GM19395 (cell line): ENCODE data around the gene ARHGEF28.

Experiments used
- ATAC-seq: cut with Tn5 transposase; IDR thresholded peaks from one replicate; pipeline ENCODE4 v1.9.1; 2021; ENCODE audit warnings: mild to moderate bottlenecking, moderate library complexity; ENCODE audit not compliant: unreplicated experiment

The ARHGEF28 gene

DNA sequence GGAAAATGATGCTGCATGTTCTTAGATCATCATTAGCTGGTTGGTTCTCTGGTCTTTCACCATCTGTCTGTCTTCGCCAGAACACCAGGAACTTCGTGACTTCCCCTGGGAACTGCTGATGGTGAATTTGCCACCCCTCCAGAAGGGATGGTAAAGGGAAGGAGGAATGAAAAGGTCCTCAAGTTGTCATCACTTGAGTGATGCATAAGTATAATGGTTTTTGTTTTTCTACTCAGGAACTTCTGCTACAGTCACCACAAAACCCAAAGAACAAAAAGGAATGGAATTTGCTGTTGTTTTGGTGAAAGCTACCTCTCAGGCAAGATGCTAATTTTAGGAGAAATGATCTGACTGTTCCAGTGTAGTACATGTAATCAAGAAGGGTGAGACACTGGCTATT is 328.4 kb downstream of the ARHGEF28 start:
- ATAC-seq = no peak

DNA sequence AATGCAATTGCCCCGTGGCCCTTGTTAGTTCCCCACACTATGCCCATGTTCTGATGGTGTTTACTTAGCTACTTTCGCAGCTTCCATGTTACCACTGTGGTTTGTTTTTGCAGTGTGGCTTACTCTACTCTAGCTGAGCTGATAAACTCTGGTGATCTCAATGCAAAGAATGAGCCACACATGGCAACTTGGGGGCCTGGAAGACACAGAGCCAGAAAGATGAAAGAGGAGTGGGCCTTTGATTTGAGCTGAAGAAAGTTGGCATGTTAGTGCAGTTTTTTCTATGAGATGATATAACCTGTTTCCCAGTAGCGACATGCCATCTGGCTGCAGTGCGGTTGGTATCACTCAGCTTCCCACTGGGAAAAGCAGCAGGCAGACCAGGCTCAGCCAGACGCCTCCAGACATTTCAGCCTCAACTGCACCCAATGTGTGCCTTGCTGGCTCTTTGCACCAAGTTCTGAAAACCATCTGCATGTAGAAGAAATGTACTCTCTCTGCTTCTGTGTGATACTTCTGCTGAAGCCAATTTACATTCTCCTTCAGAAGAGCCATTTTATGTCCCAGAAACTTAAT is 329.4 kb downstream of the ARHGEF28 start:
- ATAC-seq = no peak

DNA sequence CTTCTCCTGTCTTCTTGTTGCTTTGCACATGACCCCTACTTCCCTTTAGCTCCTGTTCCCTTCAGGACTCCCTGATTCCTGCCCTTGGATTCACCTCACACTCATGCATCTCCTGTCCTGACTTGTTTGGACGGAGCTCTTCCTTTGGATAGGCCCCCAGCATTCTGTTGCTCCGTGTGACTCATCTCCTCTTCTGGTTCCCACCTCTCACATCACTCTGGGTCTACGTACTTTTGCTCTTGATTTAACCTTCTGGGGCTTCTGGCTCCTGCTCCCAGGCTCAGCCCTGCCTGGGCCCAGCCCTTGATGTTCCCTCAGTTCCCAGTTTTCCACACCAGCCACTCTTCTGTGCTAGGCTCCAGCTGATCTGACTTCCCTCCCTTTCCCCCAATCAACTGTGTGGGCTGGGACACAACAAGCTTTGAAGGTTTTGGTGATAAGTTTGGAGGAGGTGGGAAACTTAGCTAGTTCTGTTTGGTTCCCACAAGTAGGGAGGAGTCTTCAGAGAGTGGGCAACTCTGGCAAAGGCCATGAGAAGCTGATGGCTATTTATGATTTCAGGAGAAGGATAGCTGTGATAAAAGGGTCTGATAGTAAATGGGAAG is 331.5 kb downstream of the ARHGEF28 start:
- no peak for ATAC-seq

DNA sequence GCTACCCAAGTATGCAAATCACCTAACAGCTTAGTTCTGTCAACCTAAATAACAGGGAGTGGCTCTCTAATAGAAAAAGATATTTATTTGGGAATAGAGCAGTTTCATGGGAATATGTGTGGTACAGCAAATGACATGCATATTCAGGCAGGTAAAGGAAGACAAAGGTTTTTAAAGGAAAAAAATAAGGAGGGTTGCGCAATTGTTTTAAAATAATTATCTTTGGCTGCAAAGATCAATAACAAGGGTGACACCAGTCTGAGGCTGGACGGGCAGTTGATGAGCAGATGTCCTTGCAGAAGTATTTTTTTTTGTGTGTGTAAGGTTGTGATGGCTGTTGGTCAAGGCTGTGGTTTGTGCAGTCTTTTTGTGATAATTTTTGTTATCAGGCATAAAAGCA is 332.0 kb downstream of the ARHGEF28 start:
- ATAC-seq = no peak

DNA sequence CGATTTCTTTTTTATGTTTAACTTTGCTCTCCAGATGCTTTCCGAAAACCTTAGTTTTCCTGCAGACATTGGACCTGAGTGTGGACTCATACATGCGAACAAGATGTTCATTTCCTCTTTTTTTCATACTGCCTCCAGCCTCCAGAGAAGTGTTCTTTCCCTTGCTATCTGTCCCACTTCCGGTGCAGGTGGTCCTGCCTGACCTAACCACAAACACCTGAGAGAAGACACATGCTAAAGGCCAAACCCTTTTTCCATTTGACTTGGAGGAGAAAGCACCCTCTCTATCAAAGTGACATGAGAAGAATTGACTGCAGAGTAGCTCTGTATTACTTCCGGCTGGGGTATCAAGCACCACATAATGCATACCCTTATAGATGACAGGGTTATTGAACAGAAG is 334.0 kb downstream of the ARHGEF28 start:
- ATAC-seq = no peak

DNA sequence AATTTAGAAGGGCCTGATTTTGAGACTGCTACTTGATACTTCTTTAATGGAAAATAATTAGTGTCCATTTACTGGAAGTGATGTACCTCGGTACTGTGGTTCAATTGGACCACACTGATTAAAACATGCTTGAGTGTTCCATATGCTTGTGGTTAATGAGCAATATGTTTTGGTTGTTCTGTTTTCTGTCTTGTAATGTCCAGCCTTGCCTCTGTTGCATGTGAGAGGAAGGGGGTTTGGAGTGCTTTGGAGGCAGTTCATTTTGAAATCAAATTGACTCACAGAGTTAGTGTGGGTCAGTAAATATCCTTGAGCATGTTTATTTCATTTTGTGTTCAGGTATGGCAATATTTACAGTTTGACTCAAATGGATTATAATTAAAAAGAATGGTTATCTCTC is 334.4 kb downstream of the ARHGEF28 start:
- no peak for ATAC-seq

DNA sequence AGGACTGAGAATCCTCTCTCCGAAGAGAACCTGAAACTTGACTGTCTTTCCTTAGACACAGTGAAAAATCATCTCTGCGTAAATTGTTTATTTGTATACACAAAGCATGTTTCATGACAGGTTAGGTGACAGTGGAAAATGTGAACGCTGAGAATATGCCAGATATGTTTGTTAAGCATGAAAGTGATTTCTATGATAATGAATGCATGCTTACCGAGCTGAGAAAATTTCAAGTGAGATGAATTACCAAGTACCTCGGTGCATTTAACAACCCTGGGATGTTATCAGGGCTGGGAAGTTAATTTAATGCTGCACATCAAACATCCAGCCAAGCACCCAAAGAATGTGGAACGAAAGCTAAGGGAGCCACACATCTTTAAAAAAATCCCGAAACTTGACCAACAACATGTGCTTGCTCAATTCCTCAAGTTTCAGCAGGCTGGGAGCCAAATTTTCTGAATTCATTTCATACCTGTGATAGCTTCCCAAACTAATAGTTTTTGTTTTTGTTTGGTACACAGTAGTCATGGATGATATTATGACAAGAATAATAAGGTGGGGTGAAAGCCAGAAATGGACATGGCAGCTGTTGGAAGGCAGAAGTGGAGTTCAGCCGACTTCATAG is 336.9 kb downstream of the ARHGEF28 start:
- ATAC-seq = no peak

DNA sequence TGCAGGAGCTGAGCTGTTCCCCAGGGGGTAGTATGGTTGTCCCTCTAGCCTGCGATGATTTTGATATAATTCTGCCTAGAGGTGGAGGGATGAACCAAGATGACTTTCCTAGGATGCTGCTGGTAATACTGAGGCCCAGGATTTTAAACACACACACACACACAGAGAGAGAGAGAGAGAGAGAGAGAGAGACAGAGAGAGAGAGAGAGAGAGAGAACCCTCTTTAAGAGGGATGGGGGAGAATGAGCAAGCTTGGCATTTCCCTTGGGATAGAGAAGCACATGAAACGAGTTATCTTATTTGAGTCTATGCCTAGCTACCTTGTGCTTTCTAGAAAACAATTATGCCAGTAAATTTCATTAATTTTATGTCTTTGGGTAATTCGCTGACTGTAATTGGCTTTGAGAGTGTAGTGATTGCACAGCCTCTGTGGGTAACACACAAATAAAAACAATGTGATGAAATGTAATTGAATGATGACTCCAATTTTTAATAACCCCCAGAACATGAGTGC is 338.4 kb downstream of the ARHGEF28 start:
- ATAC-seq = no peak

DNA sequence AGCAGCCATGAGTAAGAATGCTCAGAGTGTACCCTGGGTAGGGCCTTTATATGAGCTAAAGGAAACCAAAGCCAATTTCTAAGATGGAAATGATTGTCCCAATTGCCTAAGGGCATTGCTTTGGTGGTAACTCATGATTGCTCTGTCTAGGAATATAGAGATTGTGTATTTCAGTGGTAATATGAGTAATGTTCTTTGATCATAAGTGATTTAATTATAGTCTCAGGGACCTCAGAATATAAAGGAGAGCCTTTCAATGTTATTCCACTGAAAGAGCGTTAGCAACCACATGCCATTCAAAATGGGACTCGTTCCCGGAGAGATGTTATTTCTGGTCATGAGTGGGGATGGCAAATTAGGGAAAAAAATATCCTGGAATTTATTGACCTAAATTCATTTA is 340.5 kb downstream of the ARHGEF28 start:
- no peak for ATAC-seq

DNA sequence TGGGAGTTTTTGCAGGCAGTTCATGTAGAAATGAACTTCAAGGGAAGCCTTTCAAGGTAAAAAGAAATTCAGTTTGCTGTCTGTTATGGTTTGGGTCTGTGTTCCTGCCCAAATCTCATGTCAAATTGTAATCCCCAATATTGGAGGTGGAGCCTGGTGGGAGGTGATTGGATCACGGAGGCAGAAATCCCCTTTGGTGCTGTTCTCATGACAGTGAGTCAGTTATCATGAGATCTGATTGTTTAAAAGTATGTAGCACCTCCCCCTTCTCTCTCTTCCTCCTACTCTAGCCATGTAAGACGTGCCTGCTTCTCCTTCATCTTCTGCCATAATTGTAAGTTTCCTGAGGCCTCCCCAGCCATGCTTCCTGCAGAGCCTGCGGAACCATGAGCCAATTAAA is 341.4 kb downstream of the ARHGEF28 start:
- ATAC-seq = no peak

DNA sequence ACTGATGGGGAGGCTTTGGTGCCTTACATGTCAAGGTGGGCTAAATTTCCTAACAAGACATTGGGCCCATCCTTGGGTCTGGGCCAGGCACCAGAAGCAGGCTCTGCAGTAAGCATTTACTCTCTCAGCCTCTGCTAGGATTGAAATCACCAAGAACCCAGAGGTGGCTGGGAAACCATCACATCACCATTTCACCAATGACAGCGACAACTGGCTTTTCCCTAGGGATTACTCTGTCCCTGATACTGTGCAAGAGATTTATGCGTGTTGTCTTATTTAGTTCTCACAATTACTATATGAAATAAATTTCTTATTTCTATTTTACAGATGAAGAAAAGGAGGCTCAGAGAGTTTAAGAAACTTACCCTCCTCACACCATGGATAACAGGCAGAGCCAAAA is 342.2 kb downstream of the ARHGEF28 start:
- ATAC-seq = no peak

DNA sequence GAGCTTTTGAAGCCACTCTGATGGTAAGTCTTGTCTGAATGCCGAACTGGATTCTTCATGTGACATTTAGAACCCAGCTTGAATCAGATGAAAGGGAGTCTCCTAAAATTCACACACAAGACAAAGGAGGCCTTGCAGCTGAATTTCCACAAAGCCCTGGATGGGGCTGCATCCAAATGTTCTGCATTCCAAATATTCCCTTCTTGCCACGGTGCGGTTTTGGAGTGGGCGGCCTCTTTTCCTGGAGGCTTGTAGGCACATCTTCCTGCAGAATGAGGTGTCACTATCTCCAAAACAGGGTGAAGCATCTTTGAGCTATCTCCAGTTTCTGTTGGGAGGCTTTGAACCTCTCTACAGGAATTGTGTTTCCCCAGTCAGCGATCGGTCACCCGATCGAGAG is 342.7 kb downstream of the ARHGEF28 start:
- ATAC-seq = no peak

DNA sequence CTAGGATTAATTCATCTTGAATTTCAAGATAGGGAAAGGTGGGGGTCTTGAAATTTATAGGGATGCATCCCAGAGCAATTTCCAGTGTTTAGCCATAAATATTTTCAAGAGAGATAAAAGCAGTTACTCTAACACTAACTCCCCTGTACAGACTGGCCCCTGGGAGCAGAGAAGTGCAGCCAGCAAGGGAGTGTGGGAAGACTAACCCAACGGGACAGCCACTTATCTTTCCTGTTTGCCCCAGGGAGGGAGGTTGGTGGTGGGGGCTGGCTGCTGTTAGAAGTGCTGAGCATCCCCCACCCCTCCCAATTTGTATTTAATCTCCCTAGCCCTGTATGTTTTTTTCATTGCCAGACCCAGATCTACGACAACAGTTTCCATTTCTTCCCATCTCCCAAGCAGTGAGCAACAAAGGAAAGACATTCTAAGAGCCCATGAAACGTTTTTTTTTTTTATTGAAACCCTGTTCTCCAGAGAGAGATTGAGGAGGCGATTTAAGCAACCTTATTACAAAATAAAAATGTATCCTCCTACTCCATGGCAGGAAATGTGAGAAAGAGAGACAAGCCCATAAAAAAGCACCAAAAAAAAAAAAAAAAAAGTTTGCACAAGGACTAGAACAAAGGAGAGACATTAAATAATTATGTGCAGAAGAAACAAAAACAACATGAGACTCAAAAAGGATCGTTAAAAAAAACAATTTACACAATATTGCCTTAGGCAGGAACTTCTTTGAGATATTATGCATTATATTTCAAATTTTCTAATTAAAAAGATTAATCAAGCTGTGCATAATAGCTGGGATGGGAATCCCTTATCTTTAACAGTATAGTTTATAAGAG is 343.4 kb downstream of the ARHGEF28 start:
- no peak for ATAC-seq

DNA sequence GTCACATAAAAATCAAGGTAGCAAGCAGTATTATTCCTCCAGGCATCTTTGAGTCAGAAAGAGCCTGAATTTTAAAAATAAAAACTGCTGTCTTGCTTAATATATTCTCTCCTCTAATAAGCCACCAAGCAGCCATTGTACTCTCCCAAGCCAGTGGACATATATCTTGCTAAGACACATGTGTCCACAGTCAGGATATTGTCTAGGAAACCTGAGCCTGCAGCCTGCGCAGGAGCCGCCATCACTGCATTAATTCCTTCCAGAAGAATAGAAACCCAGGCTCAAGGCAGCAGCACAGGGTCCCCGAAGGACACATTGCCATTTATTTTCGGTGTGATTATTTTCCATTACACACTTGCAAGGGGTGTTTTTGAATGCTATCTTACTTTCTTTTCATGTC is 345.3 kb downstream of the ARHGEF28 start:
- no peak for ATAC-seq

DNA sequence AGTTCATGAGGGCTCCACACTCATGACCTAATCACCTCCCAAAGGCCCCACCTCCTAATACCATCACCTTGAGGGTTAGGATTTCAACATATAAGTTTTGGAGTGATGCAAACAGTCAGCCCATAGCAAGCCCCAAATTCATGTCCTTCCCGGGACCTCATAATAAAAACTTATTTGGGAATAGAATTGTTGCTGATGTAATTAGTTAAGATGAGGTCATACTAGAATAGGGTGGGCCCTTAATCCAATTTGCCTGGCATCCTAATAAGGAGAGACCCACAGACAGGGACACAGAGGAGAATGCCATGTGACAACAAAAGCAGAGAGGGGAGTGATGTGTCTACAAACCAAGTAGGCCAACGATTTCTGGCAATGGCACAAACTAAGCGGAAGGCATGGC is 347.1 kb downstream of the ARHGEF28 start:
- no peak for ATAC-seq

DNA sequence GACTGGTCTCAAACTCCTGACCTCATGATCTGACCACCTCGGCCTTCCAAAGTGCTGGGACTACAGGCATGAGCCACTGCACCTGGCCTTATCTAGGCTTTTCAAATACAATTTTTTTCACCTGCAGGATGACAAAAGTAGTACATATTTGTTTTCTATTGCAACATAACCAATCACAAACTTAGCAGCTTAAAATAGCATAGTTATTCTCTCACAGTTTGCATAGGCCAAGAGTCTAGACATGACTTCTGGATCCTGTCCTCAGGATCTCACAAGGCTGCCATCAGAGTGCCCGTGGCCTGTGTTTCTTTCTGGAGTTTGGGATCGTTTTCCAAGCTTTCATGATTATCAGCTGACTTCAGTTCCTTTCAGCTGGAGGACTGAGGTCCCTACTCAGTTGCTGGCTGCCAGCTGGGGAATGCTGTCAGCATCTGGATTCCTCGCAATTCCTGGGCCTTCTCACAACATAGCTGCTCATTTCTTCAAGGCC is 348.9 kb downstream of the ARHGEF28 start:
- no peak for ATAC-seq

DNA sequence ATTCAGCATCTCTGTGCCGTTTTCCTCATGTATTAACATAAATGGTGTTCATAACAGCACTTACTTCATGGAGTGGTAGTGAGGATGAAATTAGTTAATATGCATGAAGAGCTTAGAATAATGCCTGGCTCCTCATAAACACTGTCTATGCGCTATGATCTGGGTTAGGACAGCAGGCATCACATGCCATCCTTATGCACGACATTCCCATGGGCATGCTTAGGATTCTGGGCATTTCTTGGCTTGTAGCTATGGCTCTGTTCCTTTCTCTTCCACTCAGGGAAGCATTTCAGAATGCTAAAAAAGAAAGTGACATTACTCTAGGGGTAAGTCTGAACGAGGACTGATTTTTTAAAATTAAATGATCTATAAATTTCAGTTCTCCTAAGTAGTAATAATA is 349.8 kb downstream of the ARHGEF28 start:
- ATAC-seq = no peak

DNA sequence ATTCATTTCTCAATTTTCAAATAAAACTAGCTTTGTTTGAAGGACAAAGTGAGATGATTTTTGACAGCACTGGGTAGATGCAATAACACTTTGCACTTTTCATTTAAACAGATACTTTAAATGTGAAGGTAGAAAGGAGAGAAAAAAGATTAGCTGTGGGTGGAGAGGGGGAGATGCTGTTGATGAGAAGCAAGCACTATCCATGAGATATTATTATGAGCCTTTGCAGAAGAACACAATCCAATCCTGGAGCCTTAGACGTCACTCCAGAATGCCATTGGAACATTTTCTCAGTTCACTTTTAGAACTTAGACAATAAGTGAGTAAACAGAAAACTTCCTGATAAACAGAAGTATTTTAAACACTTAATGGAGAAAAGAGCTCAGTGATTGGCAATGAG is 351.1 kb downstream of the ARHGEF28 start:
- ATAC-seq = no peak

DNA sequence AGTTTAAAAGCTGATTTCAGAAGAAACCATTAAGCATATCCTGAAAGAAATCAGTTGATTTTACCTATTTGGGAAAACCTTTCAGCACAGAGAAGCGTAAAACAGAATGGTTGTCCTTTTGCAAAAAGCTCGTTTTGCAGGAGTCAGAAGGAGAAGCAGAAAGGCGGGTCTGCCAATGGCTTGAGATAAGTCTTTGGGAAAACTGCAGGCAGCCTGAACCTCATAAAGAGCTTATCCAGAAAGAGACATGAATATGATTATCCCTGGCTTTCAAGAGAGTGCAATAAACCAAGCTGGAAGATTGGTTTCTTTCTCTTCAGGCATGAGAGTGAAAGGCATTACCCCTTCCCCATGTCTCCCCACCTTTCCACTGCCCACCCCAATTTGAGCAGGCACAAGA is 353.3 kb downstream of the ARHGEF28 start:
- ATAC-seq = no peak

DNA sequence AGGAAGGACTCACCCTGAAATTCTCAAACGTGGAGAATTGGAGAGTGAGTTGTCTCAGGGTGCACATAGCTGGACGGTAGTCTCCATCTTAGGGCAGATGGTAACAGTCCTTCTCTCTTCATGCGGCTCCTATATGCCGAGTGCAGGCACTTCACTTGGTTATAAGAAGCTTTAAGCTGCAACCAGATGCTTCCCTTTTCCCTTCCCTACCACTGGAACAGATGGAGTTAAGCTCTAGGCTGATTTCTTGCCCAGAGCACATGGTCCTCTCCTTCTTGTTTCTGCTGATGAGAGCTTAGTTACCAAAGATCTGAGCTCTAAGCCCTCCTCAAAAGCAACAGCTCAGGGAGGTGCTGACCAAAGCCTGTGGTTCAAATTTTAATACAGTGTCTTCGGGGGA is 355.7 kb downstream of the ARHGEF28 start:
- ATAC-seq = no peak

DNA sequence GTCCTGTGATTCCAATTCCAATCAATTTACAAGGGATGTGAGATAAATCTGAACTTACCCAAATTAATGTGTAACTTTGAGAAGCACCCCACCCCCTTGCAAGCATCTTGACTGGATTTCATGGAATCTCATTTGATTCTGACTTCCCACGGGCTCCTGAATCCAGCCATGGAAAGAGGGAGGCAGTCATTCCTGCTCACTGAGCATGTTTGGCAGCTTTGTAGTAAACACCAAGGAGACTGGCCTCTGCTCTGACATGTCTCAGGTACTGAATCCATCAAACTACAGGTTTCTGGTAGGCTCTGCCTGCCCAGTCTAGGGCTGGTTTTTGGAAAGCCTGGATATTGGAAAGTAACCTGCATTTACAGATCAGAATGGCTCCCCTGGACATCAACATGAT is 357.6 kb downstream of the ARHGEF28 start:
- ATAC-seq = no peak

DNA sequence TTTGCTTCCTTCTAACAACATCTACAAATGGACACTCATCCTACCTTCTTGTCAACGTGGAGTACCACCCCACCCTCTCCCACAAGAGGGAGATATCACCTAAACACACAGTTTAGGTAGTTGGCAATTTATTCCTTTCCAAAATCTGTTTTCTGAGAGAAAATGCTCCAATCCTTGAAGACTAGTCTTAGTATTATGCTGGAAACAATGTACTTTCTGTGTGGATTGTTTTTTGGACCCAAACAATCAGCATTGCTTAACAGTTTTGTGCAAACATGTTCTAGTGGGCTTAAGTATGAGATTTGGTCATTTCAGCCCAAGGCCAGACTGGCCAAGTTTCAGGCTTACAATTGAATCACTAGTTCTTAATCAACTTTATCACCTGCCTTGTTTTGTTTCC is 359.1 kb downstream of the ARHGEF28 start:
- no peak for ATAC-seq
